Body of pancreas (tissue), 4 donors: ENCODE results near the gene ACTL8. TPM values are rescaled to one million over a fixed set of nuclear protein-coding genes. Genes with fewer than 3 reads are reported as not detected.

Experiments
- ATAC-seq: fragments of 150-250 bp; one replicate; pipeline ENCODE4 v1.9.1; 2016
- DNase-seq, 4 donors: peaks; one replicate each; pipeline ENCODE4 v3.0.0-alpha.2; 2019
- H3K27ac ChIP-seq, 4 donors: fragments of 200-600 bp; sonication (generic); 1 replicate in 3 of 4; 2 replicates in 1 of 4; pipeline versions ENCODE4 v1.5.1 to v1.6.1; 2016 to 2019; ENCODE audit warnings: mild to moderate bottlenecking in 1 of 4, mixed read lengths in 1 of 4, moderate library complexity in 1 of 4
- H3K27me3 ChIP-seq, 2 donors: fragments of 200-600 bp; sonication (generic); one replicate each; pipeline ENCODE4 v1.6.0; 2016; ENCODE audit warnings: mild to moderate bottlenecking in 1 of 2
- H3K36me3 ChIP-seq, 2 donors: fragments of 200-600 bp; sonication (generic); replicated peaks in 1 of 2; 2 replicates each; pipeline ENCODE4 v1.5.1; 2016; ENCODE audit warnings: low read depth in 2 of 2; ENCODE audit not compliant: insufficient read depth in 1 of 2
- H3K4me1 ChIP-seq: fragments of 200-600 bp; sonication (generic); one replicate; pipeline ENCODE4 v1.6.0; 2016
- H3K4me3 ChIP-seq, 2 donors: fragments of 200-600 bp; sonication (generic); 1 replicate in 1 of 2; 2 replicates in 1 of 2; pipeline ENCODE4 v1.5.1; 2016 to 2019
- H3K9me3 ChIP-seq, 3 donors: fragments of 200-600 bp; sonication (generic); 1 replicate in 2 of 3; 2 replicates in 1 of 3; pipeline ENCODE4 v1.5.1; 2016
- CTCF ChIP-seq, 7 experiments: fragments of 450-650 bp in 4 of 7; fragments of 200-600 bp in 3 of 7; sonication (generic) in 3 of 7; IDR thresholded peaks; one replicate each; pipeline ENCODE4 v1.5.1; 2016 to 2019; ENCODE audit warnings: antibody characterized with exemption in 7 of 7
- POLR2A ChIP-seq, 3 donors: fragments of 450-650 bp; IDR thresholded peaks; one replicate each; pipeline ENCODE4 v1.6.1; 2016; ENCODE audit warnings: antibody characterized with exemption in 3 of 3, mild to moderate bottlenecking in 2 of 3
- WGBS, 2 donors: methylation state at CpG; one replicate each; pipeline ENCODE4 v1.1.5; 2017; 5-methylcytosine and 5-hydroxymethylcytosine counted together
- intact Hi-C: fragments of 100-400 bp; cut with DNase I; formaldehyde crosslinking; loops from one replicate; pipeline ENCODE4 v1.15.1; 2023
- total RNA-seq, 2 donors: library from RNA; depleted of rRNA; stranded (reverse); fragments of >200 nt; gene quantifications; one replicate each; pipeline ENCODE4 v1.1.0, GENCODE V29; 2016

The ACTL8 gene
- total RNA-seq, 2 donors from 2014 or later, result not detected

GRCh38 chr1:17770983-17771382 is 15.8 kb downstream of the ACTL8 start:
- Histone ChIP-seq H3K27ac (no peak overlapping the region), H3K4me3 (no peak overlapping the region), H3K9me3 (no peaks in the 10 kb centered on the region), H3K36me3 (no peaks in the 10 kb centered on the region), H3K4me1 (no peaks in the 10 kb centered on the region), H3K27me3 (no peaks in the 10 kb centered on the region)
- no peak for TF ChIP-seq CTCF (IDR thresholded peaks at IDR 0.05)
- no peak for TF ChIP-seq POLR2A (IDR thresholded peaks at IDR 0.05)
- intact Hi-C loops, result no loop called here
- 87 to 88% methylated on average over 10 of the region's 10 CpGs for WGBS, 2 donors
- ATAC-seq, result no peak
- DNase-seq, result no peak

- TF ChIP-seq CTCF (IDR thresholded peaks at IDR 0.05) (no peak), POLR2A (IDR thresholded peaks at IDR 0.05) (no peak)
- no peak overlapping the region for H3K27ac ChIP-seq
- DNase-seq (no peak), ATAC-seq (no peak)
- H3K9me3 ChIP-seq, result no peaks in the 10 kb centered on the region
- no peaks in the 10 kb centered on the region for H3K27me3 ChIP-seq
- H3K4me3 ChIP-seq, result no peak overlapping the region
- 63 to 68% methylated on average over 14 of the region's 14 CpGs for WGBS, 2 donors
- no peaks in the 10 kb centered on the region for H3K36me3 ChIP-seq
- H3K4me1 ChIP-seq, result no peaks in the 10 kb centered on the region
- intact Hi-C loops, result no loop called here
Observed at GRCh38 chr1:17772615-17773212, 17.6 kb downstream of the ACTL8 start.

- TF ChIP-seq CTCF (IDR thresholded peaks at IDR 0.05), result no peak
- TF ChIP-seq POLR2A (IDR thresholded peaks at IDR 0.05), result no peak
- intact Hi-C loops, result no loop called here
- DNase-seq, result no peak
- H3K36me3 ChIP-seq, result no peaks in the 10 kb centered on the region
- WGBS, 2 donors, result 64 to 85% methylated on average over 7 to 16 of the region's 16 CpGs
- no peaks in the 10 kb centered on the region for H3K9me3 ChIP-seq
- ATAC-seq, result no peak
- H3K4me3 ChIP-seq, result no peak overlapping the region
- no peaks in the 10 kb centered on the region for H3K4me1 ChIP-seq
- H3K27me3 ChIP-seq, result no peaks in the 10 kb centered on the region
- H3K27ac ChIP-seq, result no peak overlapping the region
Observed at GRCh38 chr1:17773591-17774326, 18.6 kb downstream of the ACTL8 start.

- intact Hi-C loops, result no loop called here
- H3K27me3 ChIP-seq, result no peaks in the 10 kb centered on the region
- WGBS, 2 donors, result 87 to 89% methylated on average over 4 to 6 of the region's 6 CpGs
- no peak overlapping the region for H3K4me3 ChIP-seq
- no peak for TF ChIP-seq CTCF (IDR thresholded peaks at IDR 0.05)
- no peak for TF ChIP-seq POLR2A (IDR thresholded peaks at IDR 0.05)
- H3K4me1 ChIP-seq, result no peaks in the 10 kb centered on the region
- ATAC-seq, result no peak
- no peak for DNase-seq
- H3K27ac ChIP-seq, result no peak overlapping the region
- no peaks in the 10 kb centered on the region for H3K36me3 ChIP-seq
- no peaks in the 10 kb centered on the region for H3K9me3 ChIP-seq
Observed at GRCh38 chr1:17774452-17774851, 19.3 kb downstream of the ACTL8 start.

- H3K27me3 ChIP-seq, result no peaks in the 10 kb centered on the region
- ATAC-seq (no peak), DNase-seq (no peak)
- TF ChIP-seq POLR2A (IDR thresholded peaks at IDR 0.05) (no peak), CTCF (IDR thresholded peaks at IDR 0.05) (no peak)
- intact Hi-C loops, result no loop called here
- no peak overlapping the region for H3K4me3 ChIP-seq
- no peaks in the 10 kb centered on the region for H3K9me3 ChIP-seq
- H3K27ac ChIP-seq, result no peak overlapping the region
- 85 to 87% methylated on average over 2 of the region's 2 CpGs for WGBS, 2 donors
- H3K36me3 ChIP-seq, result no peaks in the 10 kb centered on the region
- H3K4me1 ChIP-seq, result no peaks in the 10 kb centered on the region
Observed at GRCh38 chr1:17775796-17776195, 20.7 kb downstream of the ACTL8 start.
